ENCODE measurements around the gene P4HA2.

- TF ChIP-seq CTCF (IDR thresholded peaks at IDR 0.05) (no peak), POLR2A (IDR thresholded peaks at IDR 0.05) (no peak)
Measured at GRCh38 chr5:132209131-132209530, 18.5 kb downstream of the P4HA2 start.
